GM12874 (cell line): ENCODE data around the gene CEP290.

Source experiments
- TF ChIP-seq, protein P1 (sequence below): IDR thresholded peaks from 2 replicates; pipeline ENCODE4 v1.5.1; 2011; ENCODE audit warnings: low read depth, mild to moderate bottlenecking, control low read depth, low read length, moderate library complexity; ENCODE audit not compliant: insufficient read depth

CEP290 gene, protein sequence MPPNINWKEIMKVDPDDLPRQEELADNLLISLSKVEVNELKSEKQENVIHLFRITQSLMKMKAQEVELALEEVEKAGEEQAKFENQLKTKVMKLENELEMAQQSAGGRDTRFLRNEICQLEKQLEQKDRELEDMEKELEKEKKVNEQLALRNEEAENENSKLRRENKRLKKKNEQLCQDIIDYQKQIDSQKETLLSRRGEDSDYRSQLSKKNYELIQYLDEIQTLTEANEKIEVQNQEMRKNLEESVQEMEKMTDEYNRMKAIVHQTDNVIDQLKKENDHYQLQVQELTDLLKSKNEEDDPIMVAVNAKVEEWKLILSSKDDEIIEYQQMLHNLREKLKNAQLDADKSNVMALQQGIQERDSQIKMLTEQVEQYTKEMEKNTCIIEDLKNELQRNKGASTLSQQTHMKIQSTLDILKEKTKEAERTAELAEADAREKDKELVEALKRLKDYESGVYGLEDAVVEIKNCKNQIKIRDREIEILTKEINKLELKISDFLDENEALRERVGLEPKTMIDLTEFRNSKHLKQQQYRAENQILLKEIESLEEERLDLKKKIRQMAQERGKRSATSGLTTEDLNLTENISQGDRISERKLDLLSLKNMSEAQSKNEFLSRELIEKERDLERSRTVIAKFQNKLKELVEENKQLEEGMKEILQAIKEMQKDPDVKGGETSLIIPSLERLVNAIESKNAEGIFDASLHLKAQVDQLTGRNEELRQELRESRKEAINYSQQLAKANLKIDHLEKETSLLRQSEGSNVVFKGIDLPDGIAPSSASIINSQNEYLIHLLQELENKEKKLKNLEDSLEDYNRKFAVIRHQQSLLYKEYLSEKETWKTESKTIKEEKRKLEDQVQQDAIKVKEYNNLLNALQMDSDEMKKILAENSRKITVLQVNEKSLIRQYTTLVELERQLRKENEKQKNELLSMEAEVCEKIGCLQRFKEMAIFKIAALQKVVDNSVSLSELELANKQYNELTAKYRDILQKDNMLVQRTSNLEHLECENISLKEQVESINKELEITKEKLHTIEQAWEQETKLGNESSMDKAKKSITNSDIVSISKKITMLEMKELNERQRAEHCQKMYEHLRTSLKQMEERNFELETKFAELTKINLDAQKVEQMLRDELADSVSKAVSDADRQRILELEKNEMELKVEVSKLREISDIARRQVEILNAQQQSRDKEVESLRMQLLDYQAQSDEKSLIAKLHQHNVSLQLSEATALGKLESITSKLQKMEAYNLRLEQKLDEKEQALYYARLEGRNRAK (N-terminal part only)

DNA sequence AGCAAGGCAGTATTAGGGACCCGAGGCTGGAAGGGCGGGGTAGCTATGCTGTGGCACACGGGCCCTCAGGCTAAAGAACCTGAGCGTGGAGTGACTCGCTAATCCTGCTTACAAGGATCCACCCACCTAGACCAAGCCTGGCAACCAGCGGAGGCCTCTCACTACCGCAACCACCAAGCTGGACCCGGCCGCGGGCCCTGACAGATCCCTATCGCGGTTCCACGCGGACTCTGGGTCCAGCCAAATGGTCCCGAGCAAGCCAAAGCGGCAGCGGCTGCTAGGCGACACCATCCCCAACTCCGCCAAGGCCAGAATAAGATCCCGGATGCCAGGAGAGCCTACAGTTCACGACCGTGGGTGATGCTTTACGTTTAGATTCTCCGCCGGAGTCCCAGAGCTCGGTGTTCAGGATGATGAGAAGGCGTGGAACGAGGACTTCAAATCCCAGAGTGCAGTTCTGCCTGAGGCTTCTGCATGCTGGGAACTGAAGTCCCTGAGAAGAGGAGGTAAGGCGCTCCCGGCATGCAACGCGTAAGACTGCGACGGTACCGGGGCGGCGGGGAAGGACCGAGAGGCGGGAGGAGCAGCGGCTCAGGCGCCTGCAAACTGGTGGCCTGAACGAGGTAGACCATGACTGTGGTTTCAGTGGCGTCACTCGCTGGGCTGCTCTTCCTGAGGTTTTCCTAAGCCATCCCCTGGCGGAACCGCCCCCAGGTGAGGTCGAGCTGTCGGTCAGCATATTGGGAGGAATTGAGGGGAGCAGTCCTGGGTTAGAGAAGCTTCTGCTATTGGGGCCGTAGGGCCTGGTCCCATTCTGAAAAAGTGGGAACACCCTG, at the start of gene CEP290, which contains the start of gene TMTC3:
Gene CEP290 (minus strand): TSS at position 315 of the 836 bp plus-strand sequence. CDS start 781 bp downstream, outside the sequence.
Gene TMTC3 (plus strand): TSS at position 534 of the 836 bp plus-strand sequence. CDS start 6,009 bp downstream, outside the sequence.
- TF ChIP-seq, protein P1, sequence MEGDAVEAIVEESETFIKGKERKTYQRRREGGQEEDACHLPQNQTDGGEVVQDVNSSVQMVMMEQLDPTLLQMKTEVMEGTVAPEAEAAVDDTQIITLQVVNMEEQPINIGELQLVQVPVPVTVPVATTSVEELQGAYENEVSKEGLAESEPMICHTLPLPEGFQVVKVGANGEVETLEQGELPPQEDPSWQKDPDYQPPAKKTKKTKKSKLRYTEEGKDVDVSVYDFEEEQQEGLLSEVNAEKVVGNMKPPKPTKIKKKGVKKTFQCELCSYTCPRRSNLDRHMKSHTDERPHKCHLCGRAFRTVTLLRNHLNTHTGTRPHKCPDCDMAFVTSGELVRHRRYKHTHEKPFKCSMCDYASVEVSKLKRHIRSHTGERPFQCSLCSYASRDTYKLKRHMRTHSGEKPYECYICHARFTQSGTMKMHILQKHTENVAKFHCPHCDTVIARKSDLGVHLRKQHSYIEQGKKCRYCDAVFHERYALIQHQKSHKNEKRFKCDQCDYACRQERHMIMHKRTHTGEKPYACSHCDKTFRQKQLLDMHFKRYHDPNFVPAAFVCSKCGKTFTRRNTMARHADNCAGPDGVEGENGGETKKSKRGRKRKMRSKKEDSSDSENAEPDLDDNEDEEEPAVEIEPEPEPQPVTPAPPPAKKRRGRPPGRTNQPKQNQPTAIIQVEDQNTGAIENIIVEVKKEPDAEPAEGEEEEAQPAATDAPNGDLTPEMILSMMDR: no peak

DNA sequence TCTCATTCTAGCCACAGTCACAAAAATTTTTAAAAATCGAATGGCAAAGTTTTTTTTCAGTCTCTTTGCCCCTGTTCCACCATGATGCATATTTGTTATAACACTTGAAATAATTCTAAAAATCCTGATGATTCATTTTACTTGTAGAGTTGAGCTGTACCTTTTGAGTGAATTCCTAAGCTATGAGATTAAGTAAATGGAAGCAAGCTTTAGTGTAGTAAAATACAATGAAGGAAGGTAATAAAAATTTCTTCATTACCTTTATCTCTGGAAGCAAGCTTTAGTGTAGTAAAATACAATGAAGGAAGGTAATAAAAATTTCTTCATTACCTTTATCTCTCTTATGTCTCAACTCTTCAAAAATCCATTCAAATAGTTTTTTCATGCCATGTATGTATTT, 46.3 kb upstream of the CEP290 start:
- TF ChIP-seq, protein P1: no peak

DNA sequence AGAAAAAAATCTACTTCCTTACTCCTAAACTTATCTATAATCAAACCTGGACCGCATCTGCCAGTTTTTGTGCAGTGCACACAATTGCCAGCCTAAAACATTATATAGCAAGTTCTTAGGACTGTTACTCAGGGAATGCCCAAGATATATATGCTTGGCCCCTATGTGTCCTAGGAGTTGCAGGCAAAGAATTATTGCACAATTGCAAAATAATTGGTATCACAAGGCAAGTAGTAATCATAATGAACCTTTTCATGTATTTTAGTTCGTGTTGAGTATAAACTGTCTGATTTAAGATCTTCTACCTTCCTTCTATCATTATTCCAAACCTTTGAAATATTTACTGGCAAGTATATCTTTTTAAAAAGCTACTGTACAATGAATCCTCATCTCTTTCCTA, 45.7 kb upstream of the CEP290 start:
- TF ChIP-seq, protein P1: no peak

DNA sequence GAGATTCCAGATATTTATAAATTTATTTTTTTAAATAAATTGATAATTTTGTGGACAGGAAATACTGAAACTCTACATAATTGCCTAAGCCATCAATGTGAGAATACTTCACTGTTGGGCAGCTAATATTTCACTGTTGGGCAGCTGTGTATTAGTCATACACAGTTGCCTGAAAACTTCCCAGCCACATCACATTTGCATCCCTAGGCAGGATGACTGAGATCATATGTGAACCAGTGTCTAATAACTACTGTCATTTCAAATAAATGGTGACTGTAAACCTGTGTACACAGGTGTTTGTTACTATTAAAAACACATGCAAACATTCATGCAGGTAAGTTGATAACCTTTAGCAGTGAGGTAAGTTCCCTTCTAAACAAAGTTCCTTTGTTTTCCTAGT, 44.1 kb upstream of the CEP290 start:
- TF ChIP-seq, protein P1: no peak

DNA sequence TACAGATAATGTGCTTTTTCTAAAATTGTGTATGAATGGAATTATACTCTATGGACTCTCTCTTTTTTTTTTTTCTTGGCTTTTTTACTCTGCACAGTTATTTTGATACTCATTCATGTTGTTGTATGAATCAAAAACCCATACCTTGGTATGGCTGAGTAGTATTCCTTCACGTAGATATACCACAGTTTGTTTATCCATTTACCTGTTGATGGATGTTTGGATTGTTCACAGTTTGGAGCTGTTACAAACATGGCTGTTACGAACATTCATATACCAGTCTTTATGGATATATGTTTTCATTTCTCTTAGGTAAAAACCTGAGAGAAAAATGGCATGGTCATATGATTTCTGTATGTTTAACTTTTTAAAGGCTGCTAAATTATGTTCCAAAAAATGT, 43.4 kb upstream of the CEP290 start:
- TF ChIP-seq, protein P1: no peak

DNA sequence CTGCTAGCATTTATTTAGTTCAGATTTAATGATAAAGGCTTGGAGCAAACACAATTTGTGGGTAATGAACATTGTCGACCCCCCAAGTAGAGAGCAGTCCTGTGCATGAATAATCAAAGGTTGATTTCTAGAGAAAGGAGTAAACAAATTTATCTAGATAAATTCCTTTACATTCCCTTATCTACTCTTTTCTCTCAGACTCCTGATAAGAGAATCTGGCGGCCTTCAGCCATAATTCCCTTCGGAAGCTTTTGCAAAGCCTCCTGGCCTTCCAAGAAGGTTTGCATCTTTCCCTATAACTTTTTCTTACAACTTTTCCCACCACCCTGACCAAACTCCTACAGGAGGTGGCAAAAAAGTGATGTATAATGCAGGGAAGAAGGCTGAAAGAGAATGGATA, 42.3 kb upstream of the CEP290 start:
- TF ChIP-seq, protein P1: no peak
